K562 (cell line): ENCODE data around the gene FAM83F. TPM values are rescaled to one million over a fixed set of nuclear protein-coding genes. Genes with fewer than 3 reads are reported as not detected.

Experiments
- CTBP1 ChIP-seq: fragments of 450-650 bp; IDR thresholded peaks from 2 replicates; pipeline ENCODE4 v1.6.1; 2016; ENCODE audit warnings: borderline replicate concordance
- ESRRA ChIP-seq: fragments of 450-650 bp; IDR thresholded peaks from 2 replicates; pipeline ENCODE4 v1.6.1; 2014; ENCODE audit warnings: low read depth, mild to moderate bottlenecking, moderate library complexity, borderline replicate concordance
- HDAC3 ChIP-seq: fragments of 450-650 bp; IDR thresholded peaks from 2 replicates; pipeline ENCODE4 v1.6.1; 2018; ENCODE audit warnings: borderline replicate concordance, mild to moderate bottlenecking, moderate library complexity; ENCODE audit not compliant: partially characterized antibody
- MAFG ChIP-seq: fragments of 450-650 bp; conservative IDR thresholded peaks from 2 replicates; pipeline ENCODE4 v1.6.1; 2016; ENCODE audit warnings: missing genetic modification characterization, missing compliant biosample characterization
- NFATC3 ChIP-seq: fragments of 450-650 bp; IDR thresholded peaks from 2 replicates; pipeline ENCODE4 v1.6.1; 2017; ENCODE audit warnings: mild to moderate bottlenecking
- SLC30A9 ChIP-seq: fragments of 250-450 bp; sonication (Bioruptor Pico); IDR thresholded peaks from 2 replicates; pipeline ENCODE4 v1.8.0; 2022; ENCODE audit warnings: mild to moderate bottlenecking, moderate library complexity
- ZNF785 ChIP-seq: fragments of 250-450 bp; sonication (Bioruptor Pico); IDR thresholded peaks from 2 replicates; pipeline ENCODE4 v1.4.0; 2020; ENCODE audit warnings: mild to moderate bottlenecking
- polyA plus RNA-seq, 8 experiments: library from polyadenylated mRNA; depleted of rRNA in 4 of 8; stranded (reverse) in 5 of 8; unstranded in 3 of 8; fragments of >200 nt; fragmentation: Nextera tagmentation in 2 of 8; fragmentation: Illumina TruSeq in 1 of 8; extraction: Ambion mirVana in 2 of 8; extraction: Trizol in 1 of 8; gene quantifications; 2 replicates each; pipeline versions ENCODE4 v1.2.1 to v1.2.3, GENCODE V29; 2011 to 2014; ENCODE audit warnings: inconsistent platforms in 1 of 8, missing spikeins in 1 of 8
- total RNA-seq, 7 experiments: library from RNA; depleted of rRNA in 6 of 7; stranded (reverse); fragments of >200 nt in 6 of 7; fragmentation: Illumina TruSeq in 2 of 7; extraction: Trizol in 2 of 7; gene quantifications; 2 replicates each; pipeline versions ENCODE4 v1.2.1 to v1.2.3, GENCODE V29; 2011 to 2021; ENCODE audit warnings: low replicate concordance in 1 of 7
- TF ChIP-seq, protein P1 (sequence below), 2 experiments: fragments of 450-650 bp; IDR thresholded peaks; 2 replicates each; pipeline ENCODE4 v1.6.1; 2018; ENCODE audit warnings: mild to moderate bottlenecking in 2 of 2, low read depth in 1 of 2; ENCODE audit not compliant: partially characterized antibody in 2 of 2
- TF ChIP-seq, protein P2 (sequence below): sonication (generic); formaldehyde crosslinking; IDR thresholded peaks from 2 replicates; pipeline ENCODE4 v1.9.0; 2022; ENCODE audit warnings: mild to moderate bottlenecking, missing genetic modification reagents
- TF ChIP-seq, protein P3 (sequence below): fragments of 450-650 bp; IDR thresholded peaks from 2 replicates; pipeline ENCODE4 v1.6.1; 2016; ENCODE audit warnings: low read depth

The FAM83F gene
- total and polyA plus RNA-seq, 9 of the 15 experiments (the other 6 are each of a cell fraction or from before 2014, with no cell fraction given): under 0.01 to 0.13 (median 0.04) TPM; not detected in 1

DNA sequence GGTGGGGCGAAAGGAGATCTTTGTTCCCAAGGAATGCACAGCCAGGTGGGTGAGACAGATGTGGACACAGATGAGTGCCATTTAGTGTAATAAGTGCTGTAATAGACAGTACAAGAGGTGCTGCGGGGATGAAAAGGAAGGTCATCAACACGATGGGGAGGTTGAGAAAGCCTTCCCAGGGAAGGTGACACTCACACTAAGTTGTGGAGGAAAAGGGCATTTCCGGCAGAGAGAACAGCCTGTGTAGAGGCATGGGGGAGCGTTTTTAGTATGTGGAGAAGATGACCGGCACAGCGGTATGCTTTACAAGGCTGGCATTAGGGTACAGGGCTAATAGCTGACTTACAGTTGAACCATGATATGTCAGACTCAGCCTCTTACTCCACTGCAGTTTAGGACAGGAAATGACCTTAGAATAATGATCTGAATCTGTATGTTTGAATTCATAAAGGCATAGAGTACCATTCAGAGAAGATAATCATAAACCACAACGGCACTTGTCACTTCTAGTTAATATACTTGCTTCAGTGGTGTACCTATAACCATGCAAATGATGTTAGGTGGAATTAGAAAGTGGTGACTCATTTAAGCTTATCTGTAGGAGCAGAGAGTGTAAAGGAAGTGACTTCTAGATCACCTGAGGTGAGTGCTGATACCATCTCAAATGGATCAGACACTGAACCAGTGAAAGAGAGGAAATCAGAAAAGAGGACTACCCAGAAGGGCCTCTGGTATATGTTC is 60.6 kb downstream of the FAM83F start (continued):
- TF ChIP-seq MAFG (tag) (no peak), ZNF785 (CRISPR knock-in tag) (no peak), HDAC3 (peak; percentile 51), CTBP1 (peak; percentile 93), NFATC3 (no peak), ESRRA (peak; percentile 71; the same call in 1 of the 2 replicates), SLC30A9 (CRISPR knock-in tag) (no peak)
- TF ChIP-seq, protein P1, sequence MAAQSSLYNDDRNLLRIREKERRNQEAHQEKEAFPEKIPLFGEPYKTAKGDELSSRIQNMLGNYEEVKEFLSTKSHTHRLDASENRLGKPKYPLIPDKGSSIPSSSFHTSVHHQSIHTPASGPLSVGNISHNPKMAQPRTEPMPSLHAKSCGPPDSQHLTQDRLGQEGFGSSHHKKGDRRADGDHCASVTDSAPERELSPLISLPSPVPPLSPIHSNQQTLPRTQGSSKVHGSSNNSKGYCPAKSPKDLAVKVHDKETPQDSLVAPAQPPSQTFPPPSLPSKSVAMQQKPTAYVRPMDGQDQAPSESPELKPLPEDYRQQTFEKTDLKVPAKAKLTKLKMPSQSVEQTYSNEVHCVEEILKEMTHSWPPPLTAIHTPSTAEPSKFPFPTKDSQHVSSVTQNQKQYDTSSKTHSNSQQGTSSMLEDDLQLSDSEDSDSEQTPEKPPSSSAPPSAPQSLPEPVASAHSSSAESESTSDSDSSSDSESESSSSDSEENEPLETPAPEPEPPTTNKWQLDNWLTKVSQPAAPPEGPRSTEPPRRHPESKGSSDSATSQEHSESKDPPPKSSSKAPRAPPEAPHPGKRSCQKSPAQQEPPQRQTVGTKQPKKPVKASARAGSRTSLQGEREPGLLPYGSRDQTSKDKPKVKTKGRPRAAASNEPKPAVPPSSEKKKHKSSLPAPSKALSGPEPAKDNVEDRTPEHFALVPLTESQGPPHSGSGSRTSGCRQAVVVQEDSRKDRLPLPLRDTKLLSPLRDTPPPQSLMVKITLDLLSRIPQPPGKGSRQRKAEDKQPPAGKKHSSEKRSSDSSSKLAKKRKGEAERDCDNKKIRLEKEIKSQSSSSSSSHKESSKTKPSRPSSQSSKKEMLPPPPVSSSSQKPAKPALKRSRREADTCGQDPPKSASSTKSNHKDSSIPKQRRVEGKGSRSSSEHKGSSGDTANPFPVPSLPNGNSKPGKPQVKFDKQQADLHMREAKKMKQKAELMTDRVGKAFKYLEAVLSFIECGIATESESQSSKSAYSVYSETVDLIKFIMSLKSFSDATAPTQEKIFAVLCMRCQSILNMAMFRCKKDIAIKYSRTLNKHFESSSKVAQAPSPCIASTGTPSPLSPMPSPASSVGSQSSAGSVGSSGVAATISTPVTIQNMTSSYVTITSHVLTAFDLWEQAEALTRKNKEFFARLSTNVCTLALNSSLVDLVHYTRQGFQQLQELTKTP (IDR thresholded peaks at IDR 0.05; ENCODE audit: low read depth in 1 of 2, partially characterized antibody in 2 of 2): peak in 1 of 2 experiments; percentile 63
- TF ChIP-seq, protein P2, sequence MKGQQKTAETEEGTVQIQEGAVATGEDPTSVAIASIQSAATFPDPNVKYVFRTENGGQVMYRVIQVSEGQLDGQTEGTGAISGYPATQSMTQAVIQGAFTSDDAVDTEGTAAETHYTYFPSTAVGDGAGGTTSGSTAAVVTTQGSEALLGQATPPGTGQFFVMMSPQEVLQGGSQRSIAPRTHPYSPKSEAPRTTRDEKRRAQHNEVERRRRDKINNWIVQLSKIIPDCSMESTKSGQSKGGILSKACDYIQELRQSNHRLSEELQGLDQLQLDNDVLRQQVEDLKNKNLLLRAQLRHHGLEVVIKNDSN (CRISPR knock-in tag): no peak
- TF ChIP-seq, protein P3, sequence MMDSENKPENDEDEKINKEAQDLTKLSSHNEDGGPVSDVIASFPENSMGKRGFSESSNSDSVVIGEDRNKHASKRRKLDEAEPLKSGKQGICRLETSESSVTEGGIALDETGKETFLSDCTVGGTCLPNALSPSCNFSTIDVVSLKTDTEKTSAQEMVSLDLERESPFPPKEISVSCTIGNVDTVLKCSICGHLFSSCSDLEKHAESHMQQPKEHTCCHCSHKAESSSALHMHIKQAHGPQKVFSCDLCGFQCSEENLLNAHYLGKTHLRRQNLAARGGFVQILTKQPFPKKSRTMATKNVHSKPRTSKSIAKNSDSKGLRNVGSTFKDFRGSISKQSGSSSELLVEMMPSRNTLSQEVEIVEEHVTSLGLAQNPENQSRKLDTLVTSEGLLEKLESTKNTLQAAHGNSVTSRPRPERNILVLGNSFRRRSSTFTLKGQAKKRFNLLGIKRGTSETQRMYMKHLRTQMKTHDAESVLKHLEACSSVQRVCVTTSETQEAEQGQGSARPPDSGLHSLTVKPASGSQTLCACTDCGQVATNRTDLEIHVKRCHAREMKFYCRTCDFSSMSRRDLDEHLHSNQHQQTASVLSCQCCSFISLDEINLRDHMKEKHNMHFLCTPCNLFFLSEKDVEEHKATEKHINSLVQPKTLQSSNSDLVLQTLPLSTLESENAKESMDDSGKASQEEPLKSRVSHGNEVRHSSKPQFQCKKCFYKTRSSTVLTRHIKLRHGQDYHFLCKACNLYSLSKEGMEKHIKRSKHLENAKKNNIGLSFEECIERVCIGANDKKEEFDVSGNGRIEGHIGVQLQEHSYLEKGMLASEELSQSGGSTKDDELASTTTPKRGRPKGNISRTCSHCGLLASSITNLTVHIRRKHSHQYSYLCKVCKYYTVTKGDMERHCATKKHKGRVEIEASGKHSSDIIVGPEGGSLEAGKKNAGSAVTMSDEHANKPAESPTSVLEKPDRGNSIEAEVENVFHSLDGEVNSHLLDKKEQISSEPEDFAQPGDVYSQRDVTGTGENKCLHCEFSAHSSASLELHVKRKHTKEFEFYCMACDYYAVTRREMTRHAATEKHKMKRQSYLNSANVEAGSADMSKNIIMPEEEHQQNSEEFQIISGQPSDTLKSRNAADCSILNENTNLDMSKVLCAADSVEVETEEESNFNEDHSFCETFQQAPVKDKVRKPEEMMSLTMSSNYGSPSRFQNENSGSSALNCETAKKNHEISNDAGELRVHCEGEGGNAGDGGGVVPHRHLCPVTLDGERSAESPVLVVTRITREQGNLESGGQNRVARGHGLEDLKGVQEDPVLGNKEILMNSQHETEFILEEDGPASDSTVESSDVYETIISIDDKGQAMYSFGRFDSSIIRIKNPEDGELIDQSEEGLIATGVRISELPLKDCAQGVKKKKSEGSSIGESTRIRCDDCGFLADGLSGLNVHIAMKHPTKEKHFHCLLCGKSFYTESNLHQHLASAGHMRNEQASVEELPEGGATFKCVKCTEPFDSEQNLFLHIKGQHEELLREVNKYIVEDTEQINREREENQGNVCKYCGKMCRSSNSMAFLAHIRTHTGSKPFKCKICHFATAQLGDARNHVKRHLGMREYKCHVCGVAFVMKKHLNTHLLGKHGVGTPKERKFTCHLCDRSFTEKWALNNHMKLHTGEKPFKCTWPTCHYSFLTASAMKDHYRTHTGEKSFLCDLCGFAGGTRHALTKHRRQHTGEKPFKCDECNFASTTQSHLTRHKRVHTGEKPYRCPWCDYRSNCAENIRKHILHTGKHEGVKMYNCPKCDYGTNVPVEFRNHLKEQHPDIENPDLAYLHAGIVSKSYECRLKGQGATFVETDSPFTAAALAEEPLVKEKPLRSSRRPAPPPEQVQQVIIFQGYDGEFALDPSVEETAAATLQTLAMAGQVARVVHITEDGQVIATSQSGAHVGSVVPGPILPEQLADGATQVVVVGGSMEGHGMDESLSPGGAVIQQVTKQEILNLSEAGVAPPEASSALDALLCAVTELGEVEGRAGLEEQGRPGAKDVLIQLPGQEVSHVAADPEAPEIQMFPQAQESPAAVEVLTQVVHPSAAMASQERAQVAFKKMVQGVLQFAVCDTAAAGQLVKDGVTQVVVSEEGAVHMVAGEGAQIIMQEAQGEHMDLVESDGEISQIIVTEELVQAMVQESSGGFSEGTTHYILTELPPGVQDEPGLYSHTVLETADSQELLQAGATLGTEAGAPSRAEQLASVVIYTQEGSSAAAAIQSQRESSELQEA: no peak
